Central memory CD4-positive, alpha-beta T cell (primary cell): Measurements from ENCODE around the gene CNIH2.
A peak's percentile ranks its signal among the peaks of the same experiment; 100 is the strongest.
"Not testable (repeated sequence)": the region's sequence is repeated elsewhere in the genome, so short reads cannot be mapped to it uniquely, and the experiment has no call there.

ENCODE experiments used
- DNase-seq: peaks from one replicate; pipeline ENCODE4 v3.0.0; 2022

Gene CNIH2

DNA sequence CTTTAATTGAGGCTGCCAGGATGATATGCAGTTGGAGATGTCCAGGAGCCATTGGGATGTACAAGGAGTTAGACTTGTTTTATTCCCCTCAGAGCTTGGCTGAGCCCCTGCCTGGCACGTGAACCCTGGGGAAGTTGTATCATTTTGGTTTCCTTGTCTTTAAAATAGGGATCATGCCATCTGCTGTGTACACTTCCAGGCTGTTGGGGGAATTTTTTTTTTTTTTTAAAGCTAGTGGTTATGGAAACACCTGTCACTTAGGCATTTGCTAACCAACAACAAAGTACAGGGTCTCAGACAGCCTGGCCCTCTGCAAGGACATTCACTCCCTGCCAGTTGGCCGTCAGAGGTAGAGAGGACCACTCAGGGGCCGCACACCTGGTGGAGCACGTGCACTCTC lies 18.0 kb upstream of the CNIH2 start:
- no peak for DNase-seq

DNA sequence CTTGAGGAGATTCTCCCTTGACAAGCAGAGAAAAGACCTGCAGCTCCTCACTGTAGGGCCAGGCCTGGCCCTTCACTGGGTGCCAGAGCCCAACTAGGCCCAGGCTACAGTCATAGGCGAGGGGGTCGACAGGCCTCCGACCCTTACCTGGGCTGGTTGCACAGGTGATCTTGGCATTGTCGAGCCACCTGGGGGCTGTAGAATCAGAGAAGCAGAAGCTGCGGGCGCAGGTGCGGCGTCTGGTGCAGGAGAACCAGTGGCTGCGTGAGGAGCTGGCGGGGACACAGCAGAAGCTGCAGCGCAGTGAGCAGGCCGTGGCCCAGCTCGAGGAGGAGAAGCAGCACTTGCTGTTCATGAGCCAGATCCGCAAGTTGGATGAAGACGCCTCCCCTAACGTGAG lies 16.4 kb upstream of the CNIH2 start:
- DNase-seq = no peak

DNA sequence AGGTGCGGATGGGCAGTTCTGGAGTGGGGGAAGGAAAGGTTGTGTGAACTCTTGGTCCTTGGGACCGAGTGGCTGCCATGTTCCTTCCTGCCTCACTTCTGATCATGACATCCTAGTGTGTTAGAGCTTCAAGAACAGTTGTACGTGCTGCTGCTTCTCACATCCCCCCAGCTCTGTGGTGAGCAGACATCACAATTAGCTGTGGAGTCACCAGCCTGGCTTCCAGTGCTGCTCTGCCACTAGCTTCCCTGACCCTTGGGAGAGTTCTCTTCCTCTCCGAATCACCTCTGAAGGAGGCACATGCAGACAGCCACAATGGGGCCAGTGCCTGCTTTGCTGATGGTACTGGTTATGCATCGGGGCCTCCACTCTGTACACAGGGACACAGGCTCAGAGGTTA lies 15.8 kb upstream of the CNIH2 start:
- no peak for DNase-seq

DNA sequence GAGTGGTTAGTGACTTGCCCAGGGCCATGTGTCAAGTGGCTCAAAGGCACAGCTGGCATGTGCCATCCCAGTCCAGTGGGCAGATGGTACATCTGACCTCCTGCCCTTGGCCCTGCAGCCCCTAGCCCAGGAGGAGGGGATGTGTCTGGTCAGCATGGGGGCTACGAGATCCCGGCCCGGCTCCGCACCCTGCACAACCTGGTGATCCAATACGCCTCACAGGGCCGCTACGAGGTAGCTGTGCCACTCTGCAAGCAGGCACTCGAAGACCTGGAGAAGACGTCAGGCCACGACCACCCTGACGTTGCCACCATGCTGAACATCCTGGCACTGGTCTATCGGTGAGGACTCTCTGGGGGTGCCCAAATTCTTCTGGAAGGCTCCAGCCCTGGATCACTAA lies 15.3 kb upstream of the CNIH2 start:
- DNase-seq = no peak

DNA sequence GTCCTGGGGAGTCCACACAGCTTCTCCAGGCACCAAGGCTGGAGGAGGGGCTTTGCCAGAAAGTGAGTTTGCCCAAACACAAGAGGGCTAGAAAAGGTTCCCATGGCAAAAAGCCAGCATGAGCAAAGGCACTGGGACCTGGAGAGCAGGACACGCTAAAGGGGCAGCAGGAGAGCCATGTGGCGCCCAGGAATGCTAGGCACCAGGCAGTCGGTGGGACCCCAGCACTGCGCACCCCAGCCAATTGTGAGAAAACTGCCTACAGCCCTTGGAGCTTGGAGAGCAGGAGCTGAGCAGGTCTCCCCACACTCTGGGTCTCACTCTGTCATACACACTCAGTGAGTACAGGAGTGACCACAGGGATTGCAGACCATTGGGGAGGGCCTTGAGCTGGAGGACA lies 14.7 kb upstream of the CNIH2 start:
- no peak for DNase-seq

DNA sequence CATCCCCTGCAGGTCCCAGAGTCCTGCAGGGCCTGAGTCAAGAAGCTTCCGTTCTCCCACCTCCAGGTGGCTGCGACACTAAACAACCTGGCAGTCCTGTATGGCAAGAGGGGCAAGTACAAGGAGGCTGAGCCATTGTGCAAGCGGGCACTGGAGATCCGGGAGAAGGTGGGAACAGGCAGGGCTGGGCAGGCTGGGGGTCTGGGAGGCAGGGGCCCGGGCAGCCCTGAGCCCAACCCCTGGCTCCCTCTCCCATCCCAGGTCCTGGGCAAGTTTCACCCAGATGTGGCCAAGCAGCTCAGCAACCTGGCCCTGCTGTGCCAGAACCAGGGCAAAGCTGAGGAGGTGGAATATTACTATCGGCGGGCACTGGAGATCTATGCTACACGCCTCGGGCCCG lies 14.2 kb upstream of the CNIH2 start:
- no peak for DNase-seq

DNA sequence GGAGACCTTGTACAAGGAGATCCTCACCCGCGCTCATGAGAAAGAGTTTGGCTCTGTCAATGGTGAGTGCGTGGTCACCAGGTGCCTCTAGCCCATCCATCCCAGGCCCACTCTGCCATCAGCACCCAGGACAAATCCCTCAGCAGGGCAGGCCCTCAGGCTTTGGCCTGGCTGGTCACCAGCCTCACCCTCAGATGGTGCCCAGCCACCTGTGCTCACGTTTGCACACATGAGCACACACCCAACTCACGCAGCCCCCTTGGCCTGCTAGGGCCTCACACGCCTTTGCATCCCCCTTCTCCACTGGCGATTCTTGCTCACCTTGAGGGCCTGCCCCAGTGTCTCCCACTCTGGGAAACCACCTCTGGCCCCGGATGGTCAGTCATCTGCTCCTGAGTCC lies 13.6 kb upstream of the CNIH2 start:
- no peak for DNase-seq

DNA sequence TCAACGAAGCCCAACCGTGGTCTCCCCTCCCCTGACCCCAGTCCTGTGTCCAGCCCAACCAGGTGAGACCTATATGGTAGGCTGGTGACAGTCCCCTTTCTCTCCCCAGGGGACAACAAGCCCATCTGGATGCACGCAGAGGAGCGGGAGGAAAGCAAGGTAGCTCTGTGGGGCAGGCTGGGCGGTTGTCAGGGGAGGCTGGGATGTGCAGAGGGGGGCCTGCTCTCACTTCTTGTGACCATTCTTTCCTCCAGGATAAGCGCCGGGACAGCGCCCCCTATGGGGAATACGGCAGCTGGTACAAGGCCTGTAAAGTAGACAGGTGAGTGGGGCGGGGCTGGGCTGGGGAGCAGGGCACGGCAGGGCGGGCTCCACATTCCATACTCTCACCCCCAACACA lies 13.1 kb upstream of the CNIH2 start:
- no peak for DNase-seq

DNA sequence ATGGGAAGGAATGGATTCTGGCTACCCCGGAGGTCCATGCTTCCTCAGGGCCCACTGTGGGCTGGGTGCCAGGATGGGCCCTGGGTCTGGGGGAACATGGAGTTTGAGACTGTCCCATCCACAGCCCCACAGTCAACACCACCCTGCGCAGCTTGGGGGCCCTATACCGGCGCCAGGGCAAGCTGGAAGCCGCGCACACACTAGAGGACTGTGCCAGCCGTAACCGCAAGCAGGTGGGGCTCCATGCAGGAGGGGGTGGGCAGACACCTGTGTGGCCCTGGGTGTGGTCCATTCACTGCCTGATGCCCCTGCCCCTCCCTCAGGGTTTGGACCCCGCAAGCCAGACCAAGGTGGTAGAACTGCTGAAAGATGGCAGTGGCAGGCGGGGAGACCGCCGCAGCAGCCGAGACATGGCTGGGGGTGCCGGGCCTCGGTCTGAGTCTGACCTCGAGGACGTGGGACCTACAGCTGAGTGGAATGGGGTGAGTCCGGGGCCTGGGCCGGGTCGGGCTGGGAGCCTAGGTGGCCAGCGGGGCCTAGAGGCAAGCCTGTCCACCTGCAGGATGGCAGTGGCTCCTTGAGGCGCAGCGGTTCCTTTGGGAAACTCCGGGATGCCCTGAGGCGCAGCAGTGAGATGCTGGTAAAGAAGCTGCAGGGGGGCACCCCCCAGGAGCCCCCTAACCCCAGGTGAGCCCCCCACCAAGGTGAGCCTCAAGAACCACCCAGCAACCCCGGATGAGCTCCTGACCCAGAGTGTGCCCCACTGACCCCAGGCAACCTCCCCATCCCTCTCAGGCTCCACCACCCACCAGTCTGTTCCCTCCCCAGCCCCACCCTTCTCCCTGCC lies 12.2 kb upstream of the CNIH2 start:
- no peak for DNase-seq

DNA sequence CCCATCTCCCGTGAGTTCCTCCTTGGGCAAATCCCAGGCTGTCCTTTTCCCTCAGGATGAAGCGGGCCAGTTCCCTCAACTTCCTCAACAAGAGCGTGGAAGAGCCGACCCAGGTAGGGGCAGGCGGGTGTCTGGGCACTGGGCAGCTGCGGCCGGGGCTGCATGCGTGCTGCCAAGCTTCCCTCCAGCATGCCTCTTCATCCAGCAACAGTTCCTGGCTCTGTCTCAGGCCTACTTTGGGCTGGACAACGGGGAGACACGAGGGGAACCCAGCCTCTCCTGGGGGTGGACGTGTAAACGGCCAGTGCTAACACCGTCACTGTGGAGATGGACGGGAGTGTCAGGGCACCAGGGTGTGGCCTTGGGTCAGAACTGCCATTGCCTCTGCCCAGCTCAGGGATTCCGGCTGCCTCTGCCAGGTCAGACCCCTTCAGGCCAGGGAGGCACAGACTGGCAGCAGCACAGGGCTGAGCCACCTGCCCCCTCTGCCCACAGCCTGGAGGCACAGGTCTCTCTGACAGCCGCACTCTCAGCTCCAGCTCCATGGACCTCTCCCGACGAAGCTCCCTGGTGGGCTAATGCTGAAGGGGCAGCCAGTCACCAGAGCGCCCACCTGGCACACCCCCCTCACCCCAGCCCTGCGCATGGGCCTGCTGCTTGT lies 11.5 kb upstream of the CNIH2 start:
- no peak for DNase-seq

DNA sequence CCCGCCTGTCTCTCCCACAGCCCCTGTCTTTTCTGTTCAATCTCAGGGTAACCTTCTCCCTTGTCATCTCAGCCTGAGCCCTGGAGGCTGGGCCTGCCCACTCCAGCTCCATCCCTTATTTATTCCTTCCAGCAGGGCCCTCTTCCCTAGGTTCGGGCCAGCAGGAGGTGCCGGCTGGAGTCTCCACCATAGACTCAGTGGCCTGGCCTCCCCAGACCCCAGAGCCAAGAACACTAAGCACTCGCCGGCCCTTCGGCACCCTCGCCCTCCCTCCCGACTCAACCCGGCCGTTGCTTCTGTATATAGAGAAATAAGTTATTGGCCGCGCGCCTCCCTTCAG lies 11.0 kb upstream of the CNIH2 start:
- DNase-seq = no peak

DNA sequence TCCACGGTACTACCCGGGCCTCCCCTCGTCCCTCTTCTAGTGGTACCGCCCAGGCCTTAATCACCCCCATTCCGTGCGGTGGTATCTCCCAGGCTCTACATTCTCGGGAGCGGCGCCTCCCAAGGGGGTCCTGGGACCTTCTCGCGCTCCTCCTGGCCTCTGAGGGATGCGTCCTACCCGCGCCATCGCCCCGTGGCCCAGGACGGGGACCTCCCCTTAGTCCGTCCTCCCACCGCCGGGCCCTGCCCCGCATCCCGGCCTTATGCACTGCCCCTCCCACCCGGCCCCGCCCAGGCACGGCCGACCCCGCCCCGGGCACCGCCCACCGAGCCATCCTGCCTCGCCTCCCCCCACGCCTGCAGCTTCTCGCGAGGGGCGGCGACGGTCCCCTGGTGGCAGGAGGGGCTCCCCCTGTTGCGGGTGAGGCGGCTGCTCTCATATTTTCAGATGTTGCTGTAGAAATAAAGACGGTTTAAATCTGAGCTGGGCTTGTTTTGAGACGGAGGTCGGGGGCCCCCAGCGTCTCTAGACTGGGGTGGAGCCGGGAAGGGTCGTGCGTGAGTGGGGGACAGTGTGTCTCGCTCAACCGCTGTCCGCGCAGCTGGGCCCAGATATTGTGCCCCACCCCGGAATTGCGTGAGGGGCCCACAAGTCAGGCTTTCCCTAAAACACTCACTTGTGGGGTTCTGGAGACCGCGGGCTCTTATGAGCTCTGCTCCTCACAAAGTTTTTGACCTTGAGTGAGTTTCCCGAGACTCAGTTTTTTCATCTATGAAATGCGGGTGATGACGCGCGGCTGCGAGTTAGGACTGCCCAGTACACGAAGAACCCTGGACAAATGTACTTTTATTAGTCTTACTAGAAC lies 10.4 kb upstream of the CNIH2 start:
- DNase-seq = peak; percentile 76

DNA sequence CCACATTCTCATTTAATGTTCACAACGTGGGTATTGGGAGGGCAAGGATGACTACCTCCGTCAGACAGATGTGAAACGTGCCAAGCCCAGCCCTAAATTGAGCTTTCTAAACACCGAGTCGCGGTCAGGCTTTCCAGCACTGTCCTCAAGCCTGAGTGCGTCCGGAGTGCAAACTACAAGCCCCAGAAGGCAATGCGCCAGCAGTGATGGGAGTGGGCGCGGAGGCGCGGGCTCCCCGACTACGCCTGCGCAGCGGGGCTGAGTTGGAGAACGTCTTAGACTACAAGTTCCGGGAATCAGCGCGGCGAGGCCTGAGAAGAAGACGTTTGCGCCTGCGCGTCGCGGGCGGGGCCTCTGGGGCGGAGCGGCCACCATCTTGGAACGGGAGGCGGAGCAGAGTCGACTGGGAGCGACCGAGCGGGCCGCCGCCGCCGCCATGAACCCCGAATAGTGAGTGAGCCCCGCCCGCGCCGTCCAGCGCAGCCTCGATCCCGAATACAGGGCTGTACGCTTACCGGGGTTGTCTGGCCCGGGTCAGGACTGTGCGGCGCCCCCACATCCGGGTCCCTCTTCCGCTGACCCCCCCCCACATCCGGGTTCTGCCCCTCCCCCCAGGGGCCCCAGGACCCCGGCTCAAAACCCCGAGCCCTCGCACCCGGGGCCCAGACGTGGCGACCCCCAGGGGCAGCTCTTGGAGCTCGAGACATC lies 9.6 kb upstream of the CNIH2 start, which contains the start of gene RAB1B:
Gene RAB1B, plus strand, starts transcription at position 396 of the 708 bp plus-strand sequence. Its CDS starts 41 bp downstream, at position 437.
- peak; percentile 100 for DNase-seq

DNA sequence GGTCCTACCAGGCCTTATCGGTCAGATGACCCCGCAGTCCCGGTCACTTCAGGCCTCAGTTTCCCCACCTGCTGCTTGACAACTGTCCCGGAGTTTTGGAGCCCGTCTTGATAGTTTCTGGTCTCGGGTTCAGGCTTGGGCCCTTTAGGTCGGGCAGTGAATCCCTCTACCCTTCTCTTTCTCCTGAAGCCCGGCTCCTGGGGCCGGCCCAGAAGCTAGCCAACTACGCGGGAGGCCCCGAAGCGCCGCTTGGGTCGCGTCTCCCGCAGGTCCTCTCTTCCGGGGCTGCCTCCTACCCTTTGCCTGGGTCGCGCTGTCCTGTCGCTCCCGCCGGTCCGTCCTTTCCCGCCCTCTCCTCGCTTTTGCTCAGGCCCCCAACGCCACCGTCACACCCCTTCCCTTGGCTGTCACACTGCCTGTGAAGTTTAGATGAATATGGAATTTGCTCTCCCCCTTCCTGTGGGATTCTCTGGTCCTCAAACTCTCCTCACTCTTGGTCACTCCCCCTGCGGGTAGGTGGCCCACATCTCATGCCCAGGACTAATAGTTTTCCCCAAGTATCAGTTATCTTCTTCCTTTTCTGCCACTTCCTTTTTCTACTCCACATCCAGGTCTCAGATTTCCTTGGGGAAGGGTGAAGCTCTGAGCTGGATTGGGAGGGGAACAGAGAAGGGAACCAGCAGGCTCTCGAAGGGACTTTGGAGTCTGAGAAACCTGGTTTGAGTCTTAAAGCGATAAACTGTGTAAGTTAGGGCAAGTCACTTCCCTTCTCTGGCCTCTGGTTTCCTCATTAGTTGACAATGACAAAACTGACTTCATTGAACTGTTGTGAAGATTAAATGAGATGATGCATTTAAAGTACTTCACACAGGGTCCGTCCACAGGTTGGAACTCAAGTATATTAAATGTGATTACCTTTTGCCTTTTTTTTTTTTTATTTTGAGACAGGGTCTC lies 8.7 kb upstream of the CNIH2 start:
- no peak for DNase-seq

DNA sequence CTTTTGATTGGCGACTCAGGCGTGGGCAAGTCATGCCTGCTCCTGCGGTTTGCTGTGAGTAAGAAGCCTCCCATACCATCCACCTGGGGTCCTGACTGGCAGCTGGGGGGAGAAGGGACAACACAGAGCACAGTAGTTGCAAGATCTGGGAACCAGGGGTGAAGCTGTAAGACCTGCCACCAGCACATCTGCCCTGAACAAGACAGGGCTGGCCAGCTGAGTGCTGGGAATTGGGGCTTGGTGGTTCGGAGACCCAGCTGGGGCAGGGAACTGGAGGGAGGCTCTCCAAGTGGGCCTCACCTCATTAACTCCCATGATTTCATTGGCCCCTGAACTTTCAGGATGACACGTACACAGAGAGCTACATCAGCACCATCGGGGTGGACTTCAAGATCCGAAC lies 6.2 kb upstream of the CNIH2 start:
- DNase-seq = no peak

DNA sequence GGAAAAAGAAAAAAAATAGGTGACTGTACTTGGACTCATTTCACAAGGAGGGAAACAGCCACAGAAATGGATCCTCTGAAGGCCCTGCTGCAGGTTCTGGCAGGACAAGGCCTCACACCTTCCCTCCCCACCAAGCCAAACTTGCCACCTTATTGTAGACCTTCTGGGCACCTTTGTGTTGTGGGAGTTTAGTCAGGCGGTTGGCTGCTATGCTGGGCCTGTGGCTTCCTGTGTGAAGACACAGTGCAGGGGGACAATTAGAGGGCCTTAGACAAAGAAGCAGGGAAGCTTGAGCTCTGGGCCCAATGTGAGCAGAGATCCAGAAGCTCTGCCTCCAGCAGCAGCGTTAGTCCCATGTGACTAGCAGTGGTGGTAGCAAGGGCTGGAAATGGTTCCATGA lies 5.4 kb upstream of the CNIH2 start:
- DNase-seq = no peak

DNA sequence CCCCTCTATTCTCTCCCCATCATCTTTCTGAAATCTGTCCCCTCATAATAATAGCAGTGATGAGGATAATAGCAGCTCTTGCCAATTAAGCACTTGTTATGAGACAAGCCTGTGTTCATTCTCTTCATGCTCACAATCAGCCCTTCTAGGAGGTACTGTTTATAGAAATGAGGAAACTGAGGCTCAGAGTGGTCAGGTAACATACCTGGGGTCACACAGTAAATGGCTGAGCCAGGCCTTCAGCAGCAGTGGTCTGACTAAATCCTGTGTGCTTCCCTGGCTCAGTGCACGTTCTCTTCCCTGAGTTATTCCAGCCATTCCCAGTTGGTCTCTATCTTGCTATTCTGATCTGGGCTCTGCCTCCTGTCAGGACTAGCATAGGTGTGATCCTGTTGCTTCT lies 3.8 kb upstream of the CNIH2 start:
- no peak for DNase-seq

DNA sequence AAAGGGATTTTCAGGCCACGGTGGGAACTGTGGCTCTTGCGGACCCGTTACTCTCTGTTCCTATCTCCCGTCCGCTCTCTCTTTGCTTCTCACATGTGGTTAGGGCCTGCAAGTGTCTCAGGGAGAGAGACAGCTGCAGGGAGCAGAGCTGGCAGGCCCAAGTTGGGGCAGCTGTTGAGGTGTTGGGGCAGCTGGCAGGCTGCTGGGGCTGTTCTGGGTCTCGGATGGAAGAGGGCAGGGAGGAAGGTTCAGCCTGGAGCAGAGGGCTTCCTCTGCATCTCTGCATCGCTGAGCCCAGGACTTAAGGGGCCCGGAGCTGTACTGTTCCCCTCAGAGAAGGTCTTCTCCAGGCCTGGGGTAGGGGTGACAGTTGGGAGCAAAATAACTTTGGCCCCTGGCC lies 2.6 kb upstream of the CNIH2 start:
- DNase-seq = no peak

DNA sequence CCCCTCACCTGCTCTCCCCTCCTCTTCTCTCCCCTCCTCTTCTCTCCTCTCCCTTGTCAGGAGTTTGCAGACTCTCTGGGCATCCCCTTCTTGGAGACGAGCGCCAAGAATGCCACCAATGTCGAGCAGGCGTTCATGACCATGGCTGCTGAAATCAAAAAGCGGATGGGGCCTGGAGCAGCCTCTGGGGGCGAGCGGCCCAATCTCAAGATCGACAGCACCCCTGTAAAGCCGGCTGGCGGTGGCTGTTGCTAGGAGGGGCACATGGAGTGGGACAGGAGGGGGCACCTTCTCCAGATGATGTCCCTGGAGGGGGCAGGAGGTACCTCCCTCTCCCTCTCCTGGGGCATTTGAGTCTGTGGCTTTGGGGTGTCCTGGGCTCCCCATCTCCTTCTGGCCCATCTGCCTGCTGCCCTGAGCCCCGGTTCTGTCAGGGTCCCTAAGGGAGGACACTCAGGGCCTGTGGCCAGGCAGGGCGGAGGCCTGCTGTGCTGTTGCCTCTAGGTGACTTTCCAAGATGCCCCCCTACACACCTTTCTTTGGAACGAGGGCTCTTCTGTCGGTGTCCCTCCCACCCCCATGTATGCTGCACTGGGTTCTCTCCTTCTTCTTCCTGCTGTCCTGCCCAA lies 1.9 kb upstream of the CNIH2 start:
- no peak for DNase-seq

DNA sequence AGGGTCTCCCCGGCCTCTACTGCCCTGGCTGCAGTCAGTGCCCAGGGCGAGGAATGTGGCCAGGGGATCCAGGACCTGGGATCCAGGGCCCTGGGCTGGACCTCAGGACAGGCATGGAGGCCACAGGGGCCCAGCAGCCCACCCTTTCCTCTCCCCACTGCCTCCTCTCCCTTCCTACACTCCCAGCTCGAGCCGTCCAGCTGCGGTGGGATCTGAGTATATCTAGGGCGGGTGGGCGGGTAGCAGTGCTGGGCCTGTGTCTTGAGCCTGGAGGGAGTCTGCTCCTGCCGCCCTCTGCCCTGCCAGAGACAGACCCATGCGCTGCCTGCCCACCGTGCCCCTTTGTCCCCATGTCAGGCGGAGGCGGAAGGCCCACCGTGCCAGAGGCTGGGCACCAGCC lies 1.4 kb upstream of the CNIH2 start:
- not testable (repeated sequence) for DNase-seq

DNA sequence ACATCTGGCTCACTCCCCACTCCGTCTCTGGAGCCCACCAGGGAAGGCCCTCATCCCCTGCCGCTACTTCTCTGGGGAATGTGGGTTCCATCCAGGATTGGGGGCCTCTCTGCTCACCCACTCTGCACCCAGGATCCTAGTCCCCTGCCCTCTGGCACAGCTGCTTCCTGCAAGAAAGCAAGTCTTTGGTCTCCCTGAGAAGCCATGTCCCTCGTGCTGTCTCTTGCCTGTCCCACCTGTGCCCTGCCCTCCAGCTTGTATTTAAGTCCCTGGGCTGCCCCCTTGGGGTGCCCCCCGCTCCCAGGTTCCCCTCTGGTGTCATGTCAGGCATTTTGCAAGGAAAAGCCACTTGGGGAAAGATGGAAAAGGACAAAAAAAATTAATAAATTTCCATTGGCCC lies 911 bp upstream of the CNIH2 start:
- DNase-seq = not testable (repeated sequence)
